Ovary (tissue), 3 donors: Measurements from ENCODE around the gene ZC3H15.

Experiments used
- EP300 ChIP-seq: sonication (generic); formaldehyde crosslinking; IDR thresholded peaks from one replicate; pipeline ENCODE4 v1.6.1; 2017; ENCODE audit warnings: antibody characterized with exemption
- POLR2A ChIP-seq: fragments of 450-650 bp; IDR thresholded peaks from one replicate; pipeline ENCODE4 v1.6.1; 2017; ENCODE audit warnings: antibody characterized with exemption, mild to moderate bottlenecking, moderate library complexity
- TF ChIP-seq, protein P1 (sequence below), 3 donors: fragments of 450-650 bp in 2 of 3; fragments of 200-600 bp in 1 of 3; IDR thresholded peaks; one replicate each; pipeline versions ENCODE4 v1.5.1 to v1.8.0; 2016 to 2022; ENCODE audit warnings: antibody characterized with exemption in 3 of 3, mild to moderate bottlenecking in 1 of 3
- donor health status: DM: no; HTN: no; CAD: no.

DNA sequence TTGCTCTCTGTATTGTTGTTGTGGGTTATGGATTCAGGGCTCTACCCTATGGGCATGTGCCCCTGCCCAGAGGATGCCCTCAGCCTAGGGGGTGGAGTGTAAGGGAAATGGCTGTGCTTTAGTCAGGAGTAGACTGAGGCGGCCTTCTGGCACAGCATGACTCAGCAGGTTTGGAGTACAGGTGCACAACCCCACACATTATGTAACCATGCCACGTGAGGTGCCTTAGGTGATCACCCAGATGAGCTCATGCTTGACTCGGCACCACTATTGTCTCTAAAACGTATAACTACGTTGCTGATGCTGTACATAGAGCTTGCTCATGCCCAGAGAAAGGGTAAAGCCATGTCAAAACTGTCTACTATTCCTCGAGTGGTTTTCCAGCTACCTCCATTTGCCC lies 48.3 kb upstream of the ZC3H15 start:
- no peak for TF ChIP-seq POLR2A
- TF ChIP-seq, protein P1, sequence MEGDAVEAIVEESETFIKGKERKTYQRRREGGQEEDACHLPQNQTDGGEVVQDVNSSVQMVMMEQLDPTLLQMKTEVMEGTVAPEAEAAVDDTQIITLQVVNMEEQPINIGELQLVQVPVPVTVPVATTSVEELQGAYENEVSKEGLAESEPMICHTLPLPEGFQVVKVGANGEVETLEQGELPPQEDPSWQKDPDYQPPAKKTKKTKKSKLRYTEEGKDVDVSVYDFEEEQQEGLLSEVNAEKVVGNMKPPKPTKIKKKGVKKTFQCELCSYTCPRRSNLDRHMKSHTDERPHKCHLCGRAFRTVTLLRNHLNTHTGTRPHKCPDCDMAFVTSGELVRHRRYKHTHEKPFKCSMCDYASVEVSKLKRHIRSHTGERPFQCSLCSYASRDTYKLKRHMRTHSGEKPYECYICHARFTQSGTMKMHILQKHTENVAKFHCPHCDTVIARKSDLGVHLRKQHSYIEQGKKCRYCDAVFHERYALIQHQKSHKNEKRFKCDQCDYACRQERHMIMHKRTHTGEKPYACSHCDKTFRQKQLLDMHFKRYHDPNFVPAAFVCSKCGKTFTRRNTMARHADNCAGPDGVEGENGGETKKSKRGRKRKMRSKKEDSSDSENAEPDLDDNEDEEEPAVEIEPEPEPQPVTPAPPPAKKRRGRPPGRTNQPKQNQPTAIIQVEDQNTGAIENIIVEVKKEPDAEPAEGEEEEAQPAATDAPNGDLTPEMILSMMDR (IDR thresholded peaks at IDR 0.05): no peak
- TF ChIP-seq EP300: no peak
